22Rv1 (cell line): ENCODE measurements around the gene DHDH.
A peak's percentile ranks its signal among the peaks of the same experiment; 100 is the strongest.

ENCODE experiments used
- H3K27ac ChIP-seq: fragments of 450-650 bp; 2 replicates; pipeline ENCODE4 v1.5.1; 2017
- CTCF ChIP-seq: fragments of 450-650 bp; IDR thresholded peaks from 2 replicates; pipeline ENCODE4 v1.5.1; 2017; ENCODE audit warnings: mild to moderate bottlenecking
- ZFX ChIP-seq: fragments of 450-650 bp; IDR thresholded peaks from 2 replicates; pipeline ENCODE4 v1.6.1; 2017; ENCODE audit warnings: antibody characterized with exemption, borderline replicate concordance

DHDH gene

GRCh38 chr19:48946463-48947257, 13.2 kb downstream of the DHDH start:
- TF ChIP-seq ZFX: no peak
- TF ChIP-seq CTCF: no peak
- no peak overlapping the region for H3K27ac ChIP-seq

GRCh38 chr19:48947258-48947542, 13.7 kb downstream of the DHDH start:
- H3K27ac ChIP-seq: no peak overlapping the region
- no peak for TF ChIP-seq CTCF
- no peak for TF ChIP-seq ZFX

- no peak overlapping the region for H3K27ac ChIP-seq
- TF ChIP-seq CTCF (no peak), ZFX (no peak)
These were observed 16.7 kb downstream of the DHDH start for GRCh38 chr19:48950159-48950558.

GRCh38 chr19:48950830-48951519, 17.5 kb downstream of the DHDH start:
- no peak overlapping the region for H3K27ac ChIP-seq
- no peak for TF ChIP-seq CTCF
- TF ChIP-seq ZFX: no peak

- no peak overlapping the region for H3K27ac ChIP-seq
- TF ChIP-seq CTCF: no peak
These were observed 19.6 kb downstream of the DHDH start for GRCh38 chr19:48953141-48953540.

GRCh38 chr19:48953990-48954594, 20.6 kb downstream of the DHDH start:
- TF ChIP-seq CTCF (no peak), ZFX (no peak)
- peak overlapping the region; percentile 79 for H3K27ac ChIP-seq
